Caco-2 (cell line): ENCODE results near the gene HSD17B3. TPM values are rescaled to one million over a fixed set of nuclear protein-coding genes. Genes with fewer than 3 reads are reported as not detected.

Experiments used
- BruUV-seq: library from RNA; stranded (reverse); fragments of 400-500 nt; replicated peaks from 2 replicates; lab custom pipeline; 2021; lab: Mats Ljungman, UMichigan
- CTCF ChIA-PET: fragments of 300-600 bp; sonication (Branson Sonifier 250); formaldehyde crosslinking; loops from one replicate; lab custom pipeline; 2022; ENCODE audit warnings: antibody characterized with exemption; lab: Charles Lee
- POLR2A ChIA-PET: fragments of 300-600 bp; sonication (Branson Sonifier 250); formaldehyde crosslinking; loops from one replicate; lab custom pipeline; 2022; ENCODE audit warnings: antibody characterized with exemption; lab: Charles Lee
- DNase-seq, 2 experiments: peaks; one replicate each; pipeline versions ENCODE4 v3.0.0 to v3.0.0-alpha.2; 2020 to 2022
- H3K27me3 ChIP-seq: replicated peaks from 2 replicates; pipeline ENCODE4 v1.6.0; 2011; ENCODE audit warnings: low read length; ENCODE audit not compliant: control insufficient read depth, insufficient read depth
- H3K36me3 ChIP-seq: 2 replicates; pipeline ENCODE4 v1.5.1; 2011; ENCODE audit warnings: low read length; ENCODE audit not compliant: control insufficient read depth, insufficient read depth
- H3K4me1 ChIP-seq: fragments of 250-450 bp; sonication (Bioruptor Pico); 2 replicates; pipeline ENCODE4 v1.5.1; 2020; ENCODE audit warnings: mild to moderate bottlenecking
- H3K4me3 ChIP-seq: 2 replicates; pipeline ENCODE4 v1.5.1; 2011; ENCODE audit warnings: low read depth, mild to moderate bottlenecking, control low read depth, low read length
- H3K9me3 ChIP-seq: fragments of 250-450 bp; sonication (Bioruptor Pico); 2 replicates; pipeline ENCODE4 v1.5.1; 2020; ENCODE audit warnings: mild to moderate bottlenecking, moderate library complexity
- H3K27ac Mint-ChIP-seq: one replicate; pipeline ENCODE4 v1.8.0; 2022; ENCODE audit warnings: mixed read lengths; ENCODE audit not compliant: unreplicated experiment
- H3K27me3 Mint-ChIP-seq: one replicate; pipeline ENCODE4 v1.8.0; 2022; ENCODE audit warnings: mixed read lengths; ENCODE audit not compliant: insufficient read depth, unreplicated experiment
- H3K36me3 Mint-ChIP-seq: one replicate; pipeline ENCODE4 v1.8.0; 2022; ENCODE audit warnings: mild to moderate bottlenecking, mixed read lengths; ENCODE audit not compliant: insufficient read depth, unreplicated experiment
- H3K4me1 Mint-ChIP-seq: one replicate; pipeline ENCODE4 v1.8.0; 2022; ENCODE audit warnings: low read depth, mixed read lengths; ENCODE audit not compliant: unreplicated experiment
- H3K4me3 Mint-ChIP-seq: one replicate; pipeline ENCODE4 v1.8.0; 2022; ENCODE audit warnings: mild to moderate bottlenecking, moderate library complexity, mixed read lengths; ENCODE audit not compliant: unreplicated experiment
- H3K9me3 Mint-ChIP-seq: one replicate; pipeline ENCODE4 v1.8.0; 2022; ENCODE audit warnings: mixed read lengths; ENCODE audit not compliant: unreplicated experiment
- CTCF ChIP-seq, 2 experiments: fragments of 200-600 bp in 1 of 2; IDR thresholded peaks; 1 replicate in 1 of 2; 2 replicates in 1 of 2; pipeline versions ENCODE4 v1.5.1 to v1.8.0; 2011 to 2022; ENCODE audit warnings: antibody characterized with exemption in 1 of 2, control low read depth in 1 of 2, inconsistent platforms in 1 of 2, low read depth in 1 of 2, low read length in 1 of 2, mild to moderate bottlenecking in 1 of 2, moderate library complexity in 1 of 2; ENCODE audit not compliant: insufficient read depth in 1 of 2, severe bottlenecking in 1 of 2, unreplicated experiment in 1 of 2
- intact Hi-C: fragments of 100-400 bp; cut with micrococcal nuclease; formaldehyde crosslinking; loops from one replicate; pipeline ENCODE4 v1.10.0; 2022; ENCODE audit not compliant: unreplicated experiment
- total RNA-seq: library from RNA; stranded (reverse); gene quantifications from 2 replicates; pipeline ENCODE4 v1.2.3, GENCODE V29; 2022

Gene HSD17B3
- total RNA-seq, 1 experiment from 2014 or later, result not detected

- H3K9me3 ChIP-seq, result no peaks in the 10 kb centered on the region; the same call in 1 of the 2 replicates
- no peak overlapping the region for H3K27ac Mint-ChIP-seq
- H3K36me3 ChIP-seq, result no peaks in the 10 kb centered on the region
- no TSS peak for BruUV-seq
- TF ChIP-seq CTCF (IDR thresholded peaks at IDR 0.05; ENCODE audit: insufficient read depth in 1 of 2, low read depth in 1 of 2, low read length in 1 of 2, severe bottlenecking in 1 of 2, unreplicated experiment in 1 of 2), result no peak
- ChIA-PET CTCF (interaction anchor here (1.5 kb wide), 1 partner anchor 111 kb away, joined by 3 read pairs; no protein-coding TSS in a partner anchor), POLR2A (no interaction called here)
- no peaks in the 10 kb centered on the region for H3K36me3 Mint-ChIP-seq
- no peak for DNase-seq
- H3K4me1 Mint-ChIP-seq, result no peaks in the 10 kb centered on the region
- H3K4me1 ChIP-seq, result no peaks in the 10 kb centered on the region
- H3K27me3 ChIP-seq, result no peaks in the 10 kb centered on the region; the same call in 1 of the 2 replicates
- intact Hi-C loops, result no loop called here
- H3K4me3 ChIP-seq, result no peak overlapping the region
- H3K27me3 Mint-ChIP-seq, result no peaks in the 10 kb centered on the region
- H3K9me3 Mint-ChIP-seq, result no peaks in the 10 kb centered on the region
- no peak overlapping the region for H3K4me3 Mint-ChIP-seq
These were observed 95.7 kb downstream of the HSD17B3 start for GRCh38 chr9:96206156-96206751.

- no peaks in the 10 kb centered on the region for H3K9me3 ChIP-seq
- Mint-ChIP-seq H3K27me3 (no peaks in the 10 kb centered on the region), H3K9me3 (no peaks in the 10 kb centered on the region), H3K4me3 (no peak overlapping the region), H3K4me1 (no peaks in the 10 kb centered on the region), H3K36me3 (no peaks in the 10 kb centered on the region), H3K27ac (no peak overlapping the region)
- H3K4me3 ChIP-seq, result no peak overlapping the region
- no peaks in the 10 kb centered on the region for H3K4me1 ChIP-seq
- TF ChIP-seq CTCF (IDR thresholded peaks at IDR 0.05; ENCODE audit: insufficient read depth in 1 of 2, low read depth in 1 of 2, low read length in 1 of 2, severe bottlenecking in 1 of 2, unreplicated experiment in 1 of 2), result no peak
- no peaks in the 10 kb centered on the region for H3K36me3 ChIP-seq
- BruUV-seq, result no TSS peak
- intact Hi-C loops, result no loop called here
- no peak for DNase-seq
- POLR2A ChIA-PET, result no interaction called here
- CTCF ChIA-PET, result no interaction called here
- H3K27me3 ChIP-seq, result no peaks in the 10 kb centered on the region; the same call in 1 of the 2 replicates
These were observed 97.1 kb downstream of the HSD17B3 start for GRCh38 chr9:96204853-96205252.

GRCh38 chr9:96203867-96204501 lies 98.0 kb downstream of the HSD17B3 start:
- intact Hi-C loops, result no loop called here
- ChIA-PET POLR2A (no interaction called here), CTCF (no interaction called here)
- Mint-ChIP-seq H3K36me3 (no peaks in the 10 kb centered on the region), H3K27me3 (no peaks in the 10 kb centered on the region), H3K4me1 (no peaks in the 10 kb centered on the region), H3K4me3 (no peak overlapping the region), H3K27ac (no peak overlapping the region), H3K9me3 (no peaks in the 10 kb centered on the region)
- no TSS peak for BruUV-seq
- DNase-seq, result no peak
- TF ChIP-seq CTCF (IDR thresholded peaks at IDR 0.05; ENCODE audit: insufficient read depth in 1 of 2, low read depth in 1 of 2, low read length in 1 of 2, severe bottlenecking in 1 of 2, unreplicated experiment in 1 of 2), result no peak
- no peaks in the 10 kb centered on the region for H3K36me3 ChIP-seq
- H3K4me3 ChIP-seq, result no peak overlapping the region
- H3K9me3 ChIP-seq, result no peaks in the 10 kb centered on the region
- H3K4me1 ChIP-seq, result no peaks in the 10 kb centered on the region
- H3K27me3 ChIP-seq, result no peaks in the 10 kb centered on the region; the same call in 1 of the 2 replicates
